Activated CD4-positive, alpha-beta T cell treated with anti-CD3 and anti-CD28 coated beads, Interleukin-2, amount 10 ng/mL, durations not matched to agents 24 days and 14 days (primary cell): Measurements from ENCODE around the gene ADPRH. TPM values are rescaled to one million over a fixed set of nuclear protein-coding genes. Genes with fewer than 3 reads are reported as not detected.

ENCODE experiments used
- DNase-seq: peaks from one replicate; pipeline ENCODE4 v3.0.0; 2022
- H3K27ac Mint-ChIP-seq: one replicate; pipeline ENCODE4 v1.8.0; 2022; ENCODE audit warnings: mild to moderate bottlenecking, mixed read lengths
- H3K27me3 Mint-ChIP-seq: one replicate; pipeline ENCODE4 v1.8.0; 2022; ENCODE audit warnings: mixed read lengths
- H3K36me3 Mint-ChIP-seq: one replicate; pipeline ENCODE4 v1.8.0; 2022; ENCODE audit warnings: low read depth, mild to moderate bottlenecking, mixed read lengths
- H3K4me1 Mint-ChIP-seq: one replicate; pipeline ENCODE4 v1.8.0; 2021; ENCODE audit warnings: mixed read lengths
- H3K4me3 Mint-ChIP-seq: one replicate; pipeline ENCODE4 v1.8.0; 2022; ENCODE audit warnings: mild to moderate bottlenecking, moderate library complexity, mixed read lengths
- H3K9me3 Mint-ChIP-seq: one replicate; pipeline ENCODE4 v1.8.0; 2021; ENCODE audit warnings: mixed read lengths
- intact Hi-C: fragments of 100-400 bp; cut with micrococcal nuclease; formaldehyde crosslinking; loops from one replicate; pipeline ENCODE4 v1.15.1; 2023
- total RNA-seq: library from RNA; stranded (reverse); gene quantifications from 2 replicates; pipeline ENCODE4 v1.2.3, GENCODE V29; 2022

ADPRH gene
- total RNA-seq: 3.6 and 4.2 TPM in 2 replicates

DNA sequence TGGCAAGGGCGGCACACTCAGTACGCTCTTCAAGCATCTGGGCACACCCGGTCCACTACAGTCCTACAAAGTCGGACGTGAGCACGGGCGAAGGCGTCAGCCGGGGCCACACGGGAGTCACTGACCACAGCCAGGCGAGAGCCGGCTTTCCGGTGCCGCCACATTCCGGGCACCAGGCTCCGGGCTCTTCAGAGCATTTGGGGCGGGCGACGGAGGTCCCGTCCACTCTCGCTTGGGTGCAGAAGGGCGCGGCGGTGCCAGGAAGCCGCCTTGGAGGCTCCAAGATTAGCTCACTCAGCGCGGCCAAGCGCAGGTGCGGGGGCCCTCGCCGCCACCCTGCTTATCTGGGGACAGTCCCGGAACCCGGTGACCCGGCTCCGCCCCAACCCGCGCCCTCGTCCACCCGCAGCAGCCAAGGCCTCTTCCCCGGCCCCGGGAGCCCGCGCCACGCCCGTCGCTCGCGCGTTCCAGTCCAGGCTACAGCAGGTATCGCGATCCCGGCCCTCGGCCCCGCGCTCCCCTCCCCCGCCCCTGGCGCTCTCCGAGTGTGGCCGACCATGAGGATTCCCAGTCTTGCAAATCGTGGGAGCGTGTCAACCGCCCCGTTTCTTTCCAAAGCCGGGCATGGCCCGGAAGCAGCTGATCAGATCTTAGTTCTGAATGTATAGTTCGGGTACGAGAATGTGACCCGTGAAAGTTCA lies at the start of gene ADPRH:
TSS of gene ADPRH (plus strand) at position 127 of the 701 bp plus-strand sequence. CDS start 2,678 bp downstream, outside the sequence.
- Mint-ChIP-seq H3K36me3 (no peaks in the 10 kb centered on the region), H3K9me3 (no peaks in the 10 kb centered on the region), H3K4me1 (peaks cover 25% of the 10 kb centered on the region), H3K4me3 (peak within 1 kb of the TSS; percentile 85), H3K27ac (peak within 1 kb of the TSS; percentile 93), H3K27me3 (no peaks in the 10 kb centered on the region)
- intact Hi-C loops: loop anchor here (1.0 to 5.0 kb wide), 4 partner anchors 17 to 98 kb away; partner anchors contain the start of gene COX17
- DNase-seq: peak; percentile 86

DNA sequence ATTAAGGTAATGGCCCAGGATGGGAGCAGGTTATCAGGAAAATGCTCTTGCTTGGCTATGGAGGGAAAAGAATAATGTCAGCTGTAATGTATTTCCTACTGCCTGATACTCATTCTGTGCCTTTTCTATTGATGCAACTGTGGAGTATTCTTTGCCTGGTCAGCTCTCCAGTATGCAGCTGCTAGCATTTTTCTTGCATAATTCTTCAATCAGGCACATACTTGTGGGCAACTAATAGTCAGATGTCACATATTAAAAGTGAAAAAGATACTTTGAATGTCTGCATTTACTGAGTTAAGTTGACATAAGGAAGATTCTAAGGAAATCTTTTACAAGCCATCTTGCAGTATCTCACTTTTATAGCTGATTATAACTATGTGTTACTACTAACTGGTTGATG lies 49.4 kb upstream of the ADPRH start:
- peaks cover 3% of the 10 kb centered on the region for H3K9me3 Mint-ChIP-seq
- H3K36me3 Mint-ChIP-seq: peaks cover 45% of the 10 kb centered on the region
- intact Hi-C loops: no loop called here
- DNase-seq: no peak
- no peak overlapping the region for H3K4me3 Mint-ChIP-seq
- peaks cover 5% of the 10 kb centered on the region for H3K4me1 Mint-ChIP-seq
- no peaks in the 10 kb centered on the region for H3K27me3 Mint-ChIP-seq
- H3K27ac Mint-ChIP-seq: no peak overlapping the region

DNA sequence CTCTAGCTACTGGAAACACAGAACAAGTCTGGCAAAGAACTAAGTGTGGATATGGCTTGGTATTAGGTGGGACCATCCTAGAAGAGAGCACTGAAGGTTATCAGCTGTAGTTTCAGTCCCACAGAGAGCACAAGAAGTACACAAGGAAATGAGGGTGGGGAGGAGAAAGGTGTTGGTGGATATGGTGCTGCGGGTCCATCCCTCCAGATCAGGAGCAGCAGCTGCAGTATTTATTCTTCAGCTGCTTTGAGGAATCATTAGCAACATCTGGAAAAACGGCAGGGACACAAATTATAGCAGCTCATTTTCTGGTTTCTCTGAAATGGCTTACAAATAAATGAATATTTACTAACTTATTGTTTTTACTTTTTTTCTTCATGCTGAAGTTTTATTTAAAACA lies 48.8 kb upstream of the ADPRH start:
- H3K4me3 Mint-ChIP-seq: no peak overlapping the region
- H3K4me1 Mint-ChIP-seq: peaks cover 5% of the 10 kb centered on the region
- DNase-seq: no peak
- peaks cover 3% of the 10 kb centered on the region for H3K9me3 Mint-ChIP-seq
- H3K27me3 Mint-ChIP-seq: no peaks in the 10 kb centered on the region
- no peak overlapping the region for H3K27ac Mint-ChIP-seq
- intact Hi-C loops: no loop called here
- H3K36me3 Mint-ChIP-seq: peaks cover 41% of the 10 kb centered on the region

DNA sequence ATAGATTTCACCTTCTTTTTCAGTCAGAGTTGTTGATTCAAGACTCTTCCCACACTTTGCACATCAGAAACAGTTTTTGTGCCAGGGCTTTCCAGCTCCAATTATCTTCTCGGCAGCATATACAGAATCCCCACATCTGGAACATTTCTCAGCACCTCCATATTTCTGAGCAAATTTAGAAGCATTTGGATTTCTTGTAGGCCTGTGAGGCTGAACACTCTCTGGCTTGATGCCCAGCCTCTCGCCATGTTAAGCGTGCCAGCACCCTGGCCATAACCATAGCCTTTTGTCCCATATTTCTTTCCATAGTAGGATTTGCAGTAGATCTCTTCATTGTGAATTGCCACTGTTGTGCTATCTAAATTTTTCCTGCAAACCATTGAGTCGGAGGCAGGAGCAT lies 48.1 kb upstream of the ADPRH start:
- no peaks in the 10 kb centered on the region for H3K27me3 Mint-ChIP-seq

DNA sequence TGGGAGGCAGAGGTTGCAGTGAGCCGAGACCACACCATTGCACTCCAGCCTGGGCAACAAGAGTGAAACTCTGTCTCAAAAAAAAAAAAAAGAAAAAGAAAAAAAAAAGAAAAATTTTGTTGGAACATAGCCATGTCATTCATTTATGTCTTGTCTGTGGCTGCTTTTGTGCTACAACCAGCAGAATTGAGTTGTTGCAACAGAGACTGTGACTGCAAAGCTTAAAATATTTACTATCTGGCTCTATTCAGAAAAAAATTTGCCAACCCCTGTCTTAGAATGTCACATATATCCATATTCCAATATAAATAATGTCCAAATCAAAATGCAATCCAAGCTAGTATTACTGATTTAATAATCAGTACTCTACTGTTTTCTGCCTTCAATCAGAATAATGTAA lies 45.0 kb upstream of the ADPRH start:
- intact Hi-C loops: no loop called here
- DNase-seq: no peak
- Mint-ChIP-seq H3K27ac (no peak overlapping the region), H3K27me3 (no peaks in the 10 kb centered on the region), H3K4me1 (peaks cover 5% of the 10 kb centered on the region), H3K9me3 (no peaks in the 10 kb centered on the region), H3K4me3 (no peak overlapping the region), H3K36me3 (peaks cover 27% of the 10 kb centered on the region)

More for the DNA sequence above, 48.1 kb upstream of the ADPRH start:
- H3K4me3 Mint-ChIP-seq: no peak overlapping the region
- peaks cover 3% of the 10 kb centered on the region for H3K9me3 Mint-ChIP-seq
- intact Hi-C loops: no loop called here
- H3K36me3 Mint-ChIP-seq: peaks cover 37% of the 10 kb centered on the region
- H3K4me1 Mint-ChIP-seq: peaks cover 5% of the 10 kb centered on the region
- DNase-seq: no peak
- H3K27ac Mint-ChIP-seq: no peak overlapping the region

DNA sequence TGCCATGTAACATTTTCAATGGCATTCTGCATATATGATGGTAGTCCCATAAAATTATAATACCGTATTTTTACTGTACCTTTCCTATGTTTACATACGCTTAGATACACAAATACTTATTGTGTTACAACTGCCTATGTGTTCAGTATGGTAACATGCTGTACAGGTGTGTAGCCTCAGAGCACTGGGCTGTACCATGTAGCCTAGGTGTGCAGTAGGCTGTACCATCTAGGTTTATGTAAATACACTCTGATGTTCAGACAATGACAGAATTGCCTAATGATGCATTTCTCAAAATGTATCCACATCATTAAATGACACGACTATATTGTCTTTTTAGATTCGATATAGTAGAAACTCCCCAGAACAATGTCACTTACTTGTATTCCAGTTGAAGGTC lies 42.5 kb upstream of the ADPRH start:
- H3K36me3 Mint-ChIP-seq: peaks cover 17% of the 10 kb centered on the region
- intact Hi-C loops: no loop called here
- peaks cover 7% of the 10 kb centered on the region for H3K4me1 Mint-ChIP-seq

DNA sequence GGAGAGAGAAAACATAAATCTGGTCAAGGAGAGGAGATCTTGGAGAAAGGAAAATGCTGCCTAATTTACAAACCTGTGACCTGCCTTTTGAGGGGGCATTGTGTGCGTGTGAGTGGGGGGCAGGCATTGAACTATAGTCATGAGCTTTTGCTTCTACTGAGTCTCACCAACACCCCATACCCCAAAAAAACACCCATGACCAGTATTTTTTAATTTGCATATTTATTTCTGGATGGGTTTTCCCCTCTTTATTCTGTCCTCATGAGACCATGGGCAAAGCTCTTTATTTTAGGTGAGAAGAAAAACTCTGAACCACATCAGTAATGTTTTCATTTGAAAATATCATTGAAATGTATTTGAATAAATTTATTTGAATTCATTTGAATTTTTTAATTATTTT lies 40.5 kb upstream of the ADPRH start:
- H3K4me1 Mint-ChIP-seq: peaks cover 5% of the 10 kb centered on the region
- no peak overlapping the region for H3K4me3 Mint-ChIP-seq
- no peak for DNase-seq
- intact Hi-C loops: no loop called here
- H3K27me3 Mint-ChIP-seq: no peaks in the 10 kb centered on the region
- H3K36me3 Mint-ChIP-seq: peaks cover 10% of the 10 kb centered on the region
- no peak overlapping the region for H3K27ac Mint-ChIP-seq
- H3K9me3 Mint-ChIP-seq: no peaks in the 10 kb centered on the region

More for the DNA sequence above, 42.5 kb upstream of the ADPRH start:
- H3K4me3 Mint-ChIP-seq: no peak overlapping the region
- no peak for DNase-seq
- H3K9me3 Mint-ChIP-seq: no peaks in the 10 kb centered on the region
- H3K27ac Mint-ChIP-seq: no peak overlapping the region
- H3K27me3 Mint-ChIP-seq: no peaks in the 10 kb centered on the region

DNA sequence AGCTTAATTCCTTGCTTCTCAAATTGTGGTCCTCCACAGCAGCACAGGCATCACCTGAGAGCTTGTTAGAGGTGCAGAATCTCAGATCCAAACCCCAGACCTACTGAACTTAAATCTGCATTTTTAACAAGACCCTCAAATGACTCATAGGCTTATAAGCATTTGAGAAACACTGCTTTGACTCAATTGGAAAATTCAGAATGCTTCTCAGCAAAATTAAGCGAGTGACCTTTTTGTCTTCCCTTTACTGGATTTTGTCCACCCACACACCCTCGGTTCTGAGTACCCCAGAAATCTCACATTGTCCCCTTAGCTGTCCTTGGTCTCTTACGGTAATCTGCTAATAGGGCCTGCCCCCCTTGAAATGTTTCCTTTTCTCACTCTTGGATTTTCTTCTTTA lies 37.7 kb upstream of the ADPRH start:
- Mint-ChIP-seq H3K4me1 (peaks cover 5% of the 10 kb centered on the region), H3K27ac (no peak overlapping the region), H3K36me3 (peaks cover 20% of the 10 kb centered on the region), H3K27me3 (no peaks in the 10 kb centered on the region), H3K9me3 (no peaks in the 10 kb centered on the region), H3K4me3 (no peak overlapping the region)
- intact Hi-C loops: no loop called here
- DNase-seq: no peak

DNA sequence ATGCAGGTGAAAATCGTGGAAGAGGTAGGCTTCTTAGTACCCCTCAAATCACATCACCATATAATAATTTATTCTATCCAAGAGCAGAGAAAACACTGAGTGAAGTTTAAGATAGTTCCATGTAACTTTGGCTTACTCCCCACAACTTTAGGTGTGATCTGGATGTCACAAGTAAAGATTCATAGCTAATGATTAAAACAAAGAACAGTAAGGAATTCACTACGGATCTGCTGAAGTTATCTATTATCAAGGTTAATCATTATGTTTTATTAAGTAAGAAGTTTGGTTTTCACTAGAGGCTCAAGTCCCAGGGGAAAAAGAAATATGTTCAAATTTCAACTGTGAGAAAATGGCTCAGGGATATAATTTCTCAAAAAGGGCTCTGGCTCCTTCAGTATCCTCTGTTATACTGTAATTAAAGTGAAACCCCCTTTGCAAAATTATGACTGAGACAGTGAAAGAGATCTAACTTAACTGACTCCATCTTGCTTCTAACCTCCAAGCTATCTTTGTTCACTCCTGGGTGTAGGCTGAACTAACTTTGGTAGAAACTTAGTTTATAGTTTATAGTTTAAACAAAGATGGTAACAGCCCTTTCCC lies 37.0 kb upstream of the ADPRH start:
- DNase-seq: no peak
- Mint-ChIP-seq H3K27me3 (no peaks in the 10 kb centered on the region), H3K4me1 (peaks cover 5% of the 10 kb centered on the region), H3K27ac (no peak overlapping the region), H3K36me3 (peaks cover 16% of the 10 kb centered on the region), H3K9me3 (no peaks in the 10 kb centered on the region), H3K4me3 (no peak overlapping the region)
- intact Hi-C loops: no loop called here

DNA sequence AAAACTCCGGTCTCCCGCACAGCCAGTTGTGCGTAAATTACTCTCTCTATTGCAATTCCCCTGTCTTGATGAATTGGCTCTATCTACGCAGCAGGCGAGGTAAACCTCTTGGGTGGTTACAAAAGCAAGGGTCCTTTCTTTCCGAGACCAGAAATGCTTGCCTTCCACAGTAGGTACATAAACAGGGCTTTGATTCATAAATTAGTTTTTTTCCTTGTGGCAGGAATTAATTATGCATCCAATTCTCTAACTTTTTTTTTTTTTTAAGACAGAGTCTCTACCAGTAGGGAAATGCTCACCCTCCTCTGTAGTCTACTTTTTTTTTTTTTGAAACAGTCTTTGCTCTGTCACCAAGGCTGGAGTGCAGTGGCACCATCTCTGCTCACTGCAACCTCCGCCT lies 36.1 kb upstream of the ADPRH start:
- Mint-ChIP-seq H3K27me3 (no peaks in the 10 kb centered on the region), H3K9me3 (no peaks in the 10 kb centered on the region), H3K36me3 (peaks cover 22% of the 10 kb centered on the region), H3K27ac (no peak overlapping the region), H3K4me3 (no peak overlapping the region), H3K4me1 (peaks cover 5% of the 10 kb centered on the region)
- intact Hi-C loops: no loop called here
- DNase-seq: no peak

DNA sequence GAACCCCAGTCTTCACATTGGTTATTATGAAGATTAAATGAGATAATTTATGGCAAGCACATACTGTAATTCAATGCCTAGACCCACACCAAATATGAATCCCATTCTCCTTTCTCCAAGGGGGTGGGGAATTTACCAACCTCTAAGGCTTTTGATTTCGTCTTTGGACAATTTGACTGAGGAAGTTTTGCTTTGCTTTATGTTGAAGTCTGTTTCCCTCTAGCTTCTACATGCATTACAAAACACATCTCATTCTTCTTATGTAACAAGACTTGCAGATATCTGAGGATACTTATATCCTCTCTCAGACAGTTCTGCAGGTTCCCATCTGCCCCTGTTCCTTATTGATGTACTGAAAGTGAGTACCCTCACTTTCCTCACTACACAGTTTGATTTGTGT lies 32.1 kb upstream of the ADPRH start:
- no peak for DNase-seq
- H3K36me3 Mint-ChIP-seq: peaks cover 33% of the 10 kb centered on the region
- peaks cover 3% of the 10 kb centered on the region for H3K4me1 Mint-ChIP-seq
- no peak overlapping the region for H3K4me3 Mint-ChIP-seq
- H3K27ac Mint-ChIP-seq: no peak overlapping the region
- H3K9me3 Mint-ChIP-seq: no peaks in the 10 kb centered on the region
- intact Hi-C loops: no loop called here
- H3K27me3 Mint-ChIP-seq: no peaks in the 10 kb centered on the region

DNA sequence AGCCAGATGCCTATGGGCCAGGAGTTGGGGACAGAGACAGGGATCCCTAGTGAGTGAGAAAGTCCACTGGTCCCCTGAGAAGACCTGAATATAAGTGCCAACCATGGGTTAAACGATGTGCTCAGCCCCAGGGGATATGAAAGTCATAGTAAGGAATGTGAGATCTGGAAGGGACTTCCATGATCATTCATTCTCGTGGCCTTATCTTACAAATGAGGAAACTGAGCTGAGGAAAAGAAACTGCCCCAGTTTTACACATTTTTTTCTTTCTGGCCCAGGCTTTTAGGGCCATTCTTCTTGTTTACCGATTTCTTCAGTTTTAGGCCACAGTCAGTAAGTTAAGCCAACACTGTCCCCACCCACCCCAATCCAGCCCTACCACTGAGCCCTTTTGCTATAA lies 31.0 kb upstream of the ADPRH start:
- no peak overlapping the region for H3K27ac Mint-ChIP-seq
- no peaks in the 10 kb centered on the region for H3K9me3 Mint-ChIP-seq
- intact Hi-C loops: no loop called here

DNA sequence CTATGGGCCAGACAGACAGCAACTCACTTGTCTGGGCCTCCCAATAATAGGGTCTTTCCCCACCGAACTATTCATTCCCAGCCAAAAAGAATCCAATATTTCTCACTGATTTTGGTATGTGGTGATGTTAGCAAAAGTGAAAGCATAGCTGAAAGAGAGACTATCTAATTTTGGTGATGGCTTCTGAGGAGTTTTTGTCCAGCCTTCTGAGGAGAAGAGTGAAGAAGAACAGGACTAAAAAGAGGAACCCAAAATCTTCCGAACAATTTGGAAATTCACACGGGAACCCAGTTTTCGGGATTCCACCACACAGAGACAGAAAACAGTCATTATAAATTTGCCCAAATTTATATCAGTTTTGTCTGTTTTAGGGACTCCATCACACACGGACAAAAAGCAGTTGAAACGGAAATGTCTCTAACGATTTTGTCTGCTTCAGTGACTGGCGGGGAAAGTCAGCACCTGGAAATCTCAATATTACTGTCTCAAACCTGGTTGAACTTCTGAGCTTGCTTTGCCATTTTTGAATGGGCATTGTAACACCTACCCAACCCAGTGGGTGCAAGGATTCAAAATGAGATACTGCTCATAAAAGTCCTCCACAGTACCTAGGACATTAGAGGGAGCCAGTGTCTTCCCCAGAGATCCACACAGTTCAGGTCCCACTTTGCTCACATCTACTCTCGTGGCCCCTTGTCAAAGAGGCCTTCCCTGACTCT lies 28.9 kb upstream of the ADPRH start:
- Mint-ChIP-seq H3K9me3 (no peaks in the 10 kb centered on the region), H3K4me1 (peaks cover 10% of the 10 kb centered on the region), H3K27ac (no peak overlapping the region), H3K4me3 (no peak overlapping the region), H3K36me3 (peaks cover 27% of the 10 kb centered on the region), H3K27me3 (no peaks in the 10 kb centered on the region)
- DNase-seq: no peak
- intact Hi-C loops: loop anchor here (10.0 kb wide), 2 partner anchors 544 to 666 kb away; partner anchors contain the start of gene GSK3B

More for the DNA sequence above, 31.0 kb upstream of the ADPRH start:
- H3K4me1 Mint-ChIP-seq: peaks cover 2% of the 10 kb centered on the region
- H3K36me3 Mint-ChIP-seq: peaks cover 34% of the 10 kb centered on the region
- no peaks in the 10 kb centered on the region for H3K27me3 Mint-ChIP-seq
- DNase-seq: no peak
- no peak overlapping the region for H3K4me3 Mint-ChIP-seq

DNA sequence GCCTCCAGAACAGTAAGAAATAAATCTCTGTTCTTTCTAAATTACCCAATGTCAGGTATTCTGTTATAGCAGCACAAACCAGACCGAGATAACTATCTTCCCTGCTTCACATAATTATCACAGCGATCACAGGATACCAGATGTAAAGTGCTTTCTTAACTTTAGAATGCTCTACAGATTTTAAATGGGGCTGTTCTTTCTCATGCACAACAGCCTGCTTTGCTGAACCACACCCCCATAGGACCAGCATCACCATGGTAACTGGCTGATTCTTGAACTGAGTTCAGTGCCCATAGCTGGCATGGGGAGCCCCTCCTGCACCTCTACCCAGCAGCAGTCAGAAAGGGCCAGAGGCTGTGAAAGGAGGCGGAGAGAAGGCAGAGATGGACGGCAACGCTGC lies 27.7 kb upstream of the ADPRH start:
- no peaks in the 10 kb centered on the region for H3K9me3 Mint-ChIP-seq
- no peak overlapping the region for H3K4me3 Mint-ChIP-seq
- no peaks in the 10 kb centered on the region for H3K27me3 Mint-ChIP-seq
- intact Hi-C loops: loop anchor here (10.0 kb wide), 2 partner anchors 543 to 667 kb away; partner anchors contain the start of gene GSK3B
- DNase-seq: no peak
- peaks cover 36% of the 10 kb centered on the region for H3K36me3 Mint-ChIP-seq
- H3K27ac Mint-ChIP-seq: no peak overlapping the region
- peaks cover 22% of the 10 kb centered on the region for H3K4me1 Mint-ChIP-seq
